Loucy (cell line): ENCODE results near the gene ARL4D.

Experiments used
- EZH2phosphoT487 ChIP-seq: fragments of 200-600 bp; IDR thresholded peaks from 2 replicates; pipeline ENCODE4 v1.6.1; 2018; ENCODE audit warnings: antibody characterized with exemption, mild to moderate bottlenecking, moderate library complexity, borderline replicate concordance
- TF ChIP-seq, protein P1 (sequence below): fragments of 200-600 bp; sonication (generic); conservative IDR thresholded peaks from 2 replicates; pipeline ENCODE4 v1.5.1; 2014; ENCODE audit warnings: mild to moderate bottlenecking, antibody characterized with exemption, low read length

DNA sequence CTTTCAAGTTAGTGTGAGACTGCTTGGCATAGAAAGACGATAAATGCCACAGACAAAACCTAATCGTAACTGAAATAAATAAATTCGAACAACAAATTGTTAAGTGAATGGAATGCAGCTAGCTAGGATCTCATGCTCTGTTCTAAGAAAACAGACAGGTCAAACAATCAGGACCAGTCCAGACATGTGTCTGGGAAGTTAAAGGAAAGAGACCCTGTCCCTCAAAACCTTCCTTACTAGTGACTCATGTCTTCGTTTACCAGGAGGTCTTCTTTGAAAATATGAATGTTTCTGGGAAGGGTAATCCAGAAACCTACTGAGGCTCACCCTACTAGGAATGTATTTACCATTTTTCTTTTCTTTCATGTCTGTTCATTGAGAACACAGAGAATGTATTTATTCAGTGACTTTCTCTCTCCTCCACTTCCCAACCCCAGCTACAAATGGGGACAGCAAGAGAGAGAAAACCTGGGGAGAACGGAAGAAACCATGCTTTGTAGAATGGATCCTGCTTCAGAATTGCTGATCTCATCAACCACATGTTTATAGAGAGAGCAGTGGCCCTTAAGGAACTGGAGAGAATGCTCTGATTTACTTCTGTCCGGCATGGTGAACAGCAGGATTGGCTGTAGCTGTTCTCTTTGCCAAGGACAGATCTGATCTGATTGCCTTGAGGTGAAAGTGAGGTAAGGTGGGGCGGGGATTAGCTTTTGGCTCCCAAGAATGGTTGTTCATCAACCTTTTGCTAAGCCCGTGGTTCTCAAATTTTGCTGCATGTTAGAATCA is 45.6 kb downstream of the ARL4D start:
- TF ChIP-seq, protein P1, sequence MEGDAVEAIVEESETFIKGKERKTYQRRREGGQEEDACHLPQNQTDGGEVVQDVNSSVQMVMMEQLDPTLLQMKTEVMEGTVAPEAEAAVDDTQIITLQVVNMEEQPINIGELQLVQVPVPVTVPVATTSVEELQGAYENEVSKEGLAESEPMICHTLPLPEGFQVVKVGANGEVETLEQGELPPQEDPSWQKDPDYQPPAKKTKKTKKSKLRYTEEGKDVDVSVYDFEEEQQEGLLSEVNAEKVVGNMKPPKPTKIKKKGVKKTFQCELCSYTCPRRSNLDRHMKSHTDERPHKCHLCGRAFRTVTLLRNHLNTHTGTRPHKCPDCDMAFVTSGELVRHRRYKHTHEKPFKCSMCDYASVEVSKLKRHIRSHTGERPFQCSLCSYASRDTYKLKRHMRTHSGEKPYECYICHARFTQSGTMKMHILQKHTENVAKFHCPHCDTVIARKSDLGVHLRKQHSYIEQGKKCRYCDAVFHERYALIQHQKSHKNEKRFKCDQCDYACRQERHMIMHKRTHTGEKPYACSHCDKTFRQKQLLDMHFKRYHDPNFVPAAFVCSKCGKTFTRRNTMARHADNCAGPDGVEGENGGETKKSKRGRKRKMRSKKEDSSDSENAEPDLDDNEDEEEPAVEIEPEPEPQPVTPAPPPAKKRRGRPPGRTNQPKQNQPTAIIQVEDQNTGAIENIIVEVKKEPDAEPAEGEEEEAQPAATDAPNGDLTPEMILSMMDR: no peak
- no peak for TF ChIP-seq EZH2phosphoT487
